ENCODE results near the gene EIF4ENIF1.

GRCh38 chr22:31488988-31489617 lies 539 bp downstream of the EIF4ENIF1 start:
- TF ChIP-seq EZH2 (IDR thresholded peaks at IDR 0.05; ENCODE audit: low read length, missing control alignments) (no peak), CTCF (conservative IDR thresholded peaks at IDR 0.05 in 1 of 2, IDR thresholded peaks at IDR 0.05 in 1 of 2; ENCODE audit: low read depth in 1 of 2, low read length in 2 of 2) (no peak)

Measured in fibroblast of lung (primary cell).